Ovary (tissue), 3 donors: ENCODE data around the gene DNAJB4.
"Not testable (repeated sequence)": the region's sequence is repeated elsewhere in the genome, so short reads cannot be mapped to it uniquely, and the experiment has no call there.

Experiments used
- CTCF ChIP-seq, 3 donors: fragments of 450-650 bp in 2 of 3; fragments of 200-600 bp in 1 of 3; IDR thresholded peaks; one replicate each; pipeline versions ENCODE4 v1.5.1 to v1.8.0; 2016 to 2022; ENCODE audit warnings: antibody characterized with exemption in 3 of 3, mild to moderate bottlenecking in 1 of 3
- EP300 ChIP-seq: sonication (generic); formaldehyde crosslinking; IDR thresholded peaks from one replicate; pipeline ENCODE4 v1.6.1; 2017; ENCODE audit warnings: antibody characterized with exemption
- POLR2A ChIP-seq: fragments of 450-650 bp; IDR thresholded peaks from one replicate; pipeline ENCODE4 v1.6.1; 2017; ENCODE audit warnings: antibody characterized with exemption, mild to moderate bottlenecking, moderate library complexity
- donor health status: DM: no; HTN: no; CAD: no.

- not testable (repeated sequence) for TF ChIP-seq CTCF (IDR thresholded peaks at IDR 0.05); EP300; POLR2A
These were observed 60.1 kb downstream of the DNAJB4 start for GRCh38 chr1:78064886-78065285.
